ENCODE data around the gene OAT.
A peak's percentile ranks its signal among the peaks of the same experiment; 100 is the strongest.

OAT gene

DNA sequence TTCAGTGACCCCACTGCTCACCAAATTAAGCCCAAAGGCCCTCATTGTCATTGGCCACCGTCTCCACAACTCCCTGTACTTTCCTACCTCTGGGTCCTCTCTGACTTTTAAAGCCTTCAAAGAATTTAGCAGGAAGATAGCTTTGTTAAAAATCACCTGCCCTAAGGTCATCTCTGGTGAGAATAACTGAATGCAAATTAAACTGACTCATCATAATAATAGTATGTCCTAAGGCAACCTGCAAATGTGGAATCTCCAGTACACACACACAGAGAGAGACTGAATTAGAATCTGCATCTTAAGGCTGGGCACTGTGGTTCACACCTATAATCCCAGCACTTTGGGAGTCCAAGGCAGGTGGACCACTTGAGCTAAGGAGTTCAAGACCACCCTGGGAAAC is 24.1 kb downstream of the OAT start:
- no peak for DNase-seq

DNA sequence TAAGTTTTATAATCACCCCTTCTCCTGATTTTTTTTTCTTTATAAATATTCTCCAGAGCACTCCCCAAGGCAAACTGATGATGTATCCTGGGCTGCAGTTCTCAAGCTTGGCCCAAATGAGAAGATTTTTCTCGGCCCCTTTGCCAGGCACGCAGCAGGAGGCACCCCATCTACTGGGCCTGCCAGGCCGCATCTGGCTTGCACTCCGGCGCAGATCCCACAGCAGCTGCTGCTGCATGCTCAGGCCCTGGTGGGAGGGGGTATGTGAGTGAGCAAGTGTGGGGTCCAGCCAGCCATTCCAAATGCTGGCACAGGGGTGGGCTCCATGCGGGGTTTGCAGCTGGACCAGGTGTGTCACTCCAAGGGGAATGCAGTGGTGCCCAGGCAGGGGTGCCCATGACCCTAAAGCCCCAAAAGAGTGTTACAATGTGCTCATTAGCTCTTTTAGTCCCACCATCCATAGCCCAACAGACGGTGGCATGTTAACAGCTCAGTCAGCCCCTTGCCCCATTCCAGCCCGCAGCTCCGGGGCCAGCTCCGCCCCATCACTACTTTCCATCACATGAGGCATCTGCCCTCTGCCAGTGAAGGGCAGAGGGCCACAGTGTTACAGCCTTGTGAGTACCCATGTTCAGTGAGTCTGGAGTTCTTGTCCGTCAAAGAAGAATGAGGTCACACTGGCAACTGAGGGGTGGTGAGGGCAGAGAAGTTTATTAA is 25.9 kb downstream of the OAT start:
- no peak for DNase-seq

DNA sequence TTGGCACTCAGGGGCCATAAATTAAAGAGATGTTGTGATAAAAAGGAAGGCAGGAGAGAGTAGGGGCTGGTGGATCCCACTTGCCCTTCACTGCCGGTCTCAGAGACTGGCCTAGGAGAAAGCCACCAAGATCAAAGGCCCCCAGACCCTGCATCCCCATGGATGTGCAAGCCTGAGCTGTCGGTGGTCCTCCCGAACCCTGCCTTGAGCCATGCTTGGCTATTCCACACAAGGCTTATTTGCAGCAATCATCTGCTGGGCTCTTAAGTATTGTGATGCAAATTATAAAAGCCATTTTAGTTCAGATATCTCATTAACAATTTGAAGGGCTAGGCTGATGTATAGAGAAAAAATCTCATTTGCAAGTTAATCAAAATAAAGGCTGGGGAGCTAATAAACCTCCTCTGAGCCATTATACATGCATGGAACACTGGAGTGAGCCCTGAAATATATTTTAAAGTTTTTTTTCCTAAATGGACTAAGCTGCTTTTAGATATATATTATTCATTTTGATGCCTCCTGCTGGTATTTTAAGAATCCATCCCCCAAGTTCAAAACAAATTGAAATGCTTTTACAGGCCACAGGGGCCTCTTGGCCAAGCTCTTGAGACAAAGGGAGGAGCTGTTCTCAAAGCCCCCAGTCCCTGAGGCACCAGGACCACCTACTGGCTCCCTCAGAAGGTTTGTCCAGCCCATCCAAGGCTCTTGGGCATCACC is 28.1 kb downstream of the OAT start:
- no peak for DNase-seq

GRCh38 chr10:124389613-124390361 is 28.9 kb downstream of the OAT start:
- no peak for DNase-seq

GRCh38 chr10:124388823-124389612 is 29.7 kb downstream of the OAT start:
- DNase-seq: peak; percentile 89

GRCh38 chr10:124388476-124388822 is 30.3 kb downstream of the OAT start:
- DNase-seq: no peak

- DNase-seq: no peak
Measured at GRCh38 chr10:124387078-124387874, 31.4 kb downstream of the OAT start.

DNA sequence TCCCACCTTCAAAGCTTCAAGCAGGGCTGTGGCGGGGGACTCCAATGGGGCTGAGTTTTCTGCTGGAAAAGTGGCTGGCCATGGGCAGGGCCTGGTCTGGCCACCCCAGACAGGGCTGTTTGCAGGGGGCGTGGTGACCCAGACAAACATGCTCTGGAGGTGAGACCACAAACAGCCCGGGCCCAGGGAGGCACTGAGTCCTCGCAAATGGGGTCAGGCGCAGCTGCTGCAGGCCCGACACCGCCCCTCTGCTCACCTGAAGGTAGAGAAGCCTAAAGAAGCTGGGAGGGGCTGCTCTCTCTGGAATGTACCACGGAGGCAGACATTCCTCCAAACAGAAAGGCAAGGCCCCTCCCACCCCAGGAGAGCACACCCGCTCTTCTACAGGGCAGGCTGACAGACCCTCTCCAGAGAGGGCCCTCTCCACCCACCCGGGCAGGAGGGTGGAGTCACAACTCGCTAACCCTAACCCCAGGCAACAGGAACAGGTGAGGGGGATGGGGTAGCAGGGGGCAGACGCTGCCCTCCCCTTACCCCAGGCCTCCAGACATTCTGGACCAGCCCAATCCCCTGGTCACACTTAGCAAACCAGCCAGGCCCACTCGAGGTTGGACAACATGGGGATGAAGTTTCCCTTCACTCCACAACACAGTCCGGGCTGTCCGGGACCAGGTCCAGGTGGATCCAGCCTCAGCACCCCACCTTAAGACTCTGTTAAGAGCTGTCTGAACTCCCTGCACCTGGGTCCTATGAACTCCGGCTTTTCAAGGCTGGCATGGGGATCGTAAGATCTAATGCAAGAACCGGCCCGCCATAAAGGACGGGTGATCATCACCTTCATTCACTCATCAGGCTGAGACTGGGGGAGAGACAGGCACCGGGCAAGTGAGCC is 32.3 kb downstream of the OAT start:
- no peak for DNase-seq

- no peak for DNase-seq
Measured at GRCh38 chr10:124385627-124386185, 33.0 kb downstream of the OAT start.

DNA sequence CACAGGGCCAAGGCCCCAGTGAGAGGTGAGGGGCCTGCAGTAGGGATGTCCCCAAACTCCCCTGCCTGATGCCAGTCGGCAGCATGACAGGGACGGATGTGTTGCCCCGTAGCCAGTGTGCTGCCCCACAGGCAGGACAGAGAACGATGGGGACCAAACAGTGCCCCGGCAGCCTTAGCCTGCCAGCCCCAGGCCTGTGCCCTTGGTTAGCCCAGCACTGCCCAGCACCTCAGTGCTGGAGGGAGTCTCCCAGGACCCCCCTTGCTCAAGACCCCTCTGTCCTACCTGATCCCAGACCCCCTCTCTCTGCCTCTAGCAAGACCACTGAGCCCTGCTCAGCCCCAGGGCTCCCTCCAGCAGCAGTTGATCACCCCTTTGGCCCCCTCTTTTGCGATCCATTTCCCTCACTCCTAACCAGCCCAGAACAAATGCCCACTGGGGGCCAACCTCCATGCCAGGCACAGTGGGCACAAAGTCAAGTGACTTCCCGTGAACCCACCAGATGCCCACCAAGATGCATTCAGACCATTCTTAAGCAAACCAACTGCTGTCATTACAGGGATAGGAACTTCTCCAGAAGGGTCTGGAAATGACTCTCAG is 34.0 kb downstream of the OAT start:
- DNase-seq: no peak

- no peak for DNase-seq
Measured at GRCh38 chr10:124384172-124384571, 34.6 kb downstream of the OAT start.

DNA sequence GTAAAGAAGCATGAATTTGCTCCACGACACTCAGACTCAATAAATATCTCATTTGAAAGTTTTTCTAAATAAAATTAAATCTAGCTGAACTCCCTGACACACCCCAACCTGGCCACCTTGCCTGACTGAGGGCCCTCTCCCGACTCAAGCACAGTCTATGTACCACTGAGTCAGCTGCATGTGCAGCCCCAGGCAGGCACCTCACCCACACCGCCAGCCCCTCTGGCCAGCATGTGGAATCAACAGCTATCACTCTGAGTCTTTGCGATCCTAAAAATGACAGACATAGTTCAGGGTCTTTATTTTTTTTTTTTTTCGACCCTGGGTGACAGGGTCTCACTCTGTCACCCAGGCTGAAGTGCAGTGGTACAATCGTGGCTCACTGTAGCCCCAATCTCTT is 35.2 kb downstream of the OAT start:
- DNase-seq: no peak

DNA sequence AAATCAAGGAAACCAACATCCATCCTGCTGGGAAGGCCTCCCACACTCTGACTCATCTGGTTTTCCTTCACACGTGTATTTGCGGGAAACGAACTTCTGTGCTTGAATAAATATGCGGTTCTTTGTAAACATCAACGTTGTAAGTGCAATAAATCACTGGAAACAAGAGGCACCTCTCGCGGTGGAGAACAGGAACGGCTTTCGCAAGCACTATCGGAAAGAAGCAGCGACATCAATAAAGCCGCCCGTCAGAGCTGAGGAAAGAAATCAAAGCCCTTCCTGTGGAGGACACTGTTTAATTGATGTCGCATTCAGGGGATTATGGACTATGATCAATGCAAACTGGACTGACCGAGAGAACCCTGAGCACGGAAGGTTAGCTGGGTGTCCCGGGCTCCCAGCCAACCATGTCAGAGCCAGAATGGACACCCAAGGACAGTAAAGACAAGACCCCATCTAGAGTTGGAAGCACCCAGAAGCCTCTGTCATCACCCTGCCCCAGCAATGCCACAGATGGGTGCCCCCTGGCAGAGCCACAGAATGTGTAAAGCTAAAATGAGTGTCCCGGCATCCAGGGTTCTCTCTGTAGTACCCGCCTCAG is 37.6 kb downstream of the OAT start:
- no peak for DNase-seq

- no peak for DNase-seq
Measured at GRCh38 chr10:124380256-124380995, 38.3 kb downstream of the OAT start.

GRCh38 chr10:124379609-124380193 is 39.0 kb downstream of the OAT start:
- peak; percentile 17 for DNase-seq

GRCh38 chr10:124378881-124379471 is 39.7 kb downstream of the OAT start:
- DNase-seq: no peak

DNA sequence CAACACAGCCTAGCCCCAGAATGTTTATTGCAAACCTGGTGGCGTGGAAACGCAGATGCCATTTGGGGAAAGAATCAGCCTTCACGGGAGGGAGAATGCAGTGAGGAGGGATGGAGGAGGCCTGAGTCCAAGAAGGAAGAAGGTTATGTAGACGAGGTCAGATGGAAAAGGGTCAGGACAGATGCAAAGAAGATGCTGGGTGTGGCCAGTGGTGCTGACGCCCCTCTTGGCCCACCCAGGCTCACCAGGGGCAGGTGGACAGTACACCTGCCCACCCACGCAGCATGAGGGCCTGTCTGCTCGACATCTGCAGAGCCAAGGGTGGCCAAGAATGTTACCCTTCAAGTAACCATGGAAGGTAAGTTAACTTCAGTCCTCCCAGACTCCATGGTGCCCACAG is 40.5 kb downstream of the OAT start:
- no peak for DNase-seq

- DNase-seq: no peak
Measured at GRCh38 chr10:124377101-124377500, 41.6 kb downstream of the OAT start.

GRCh38 chr10:124376411-124376810 is 42.3 kb downstream of the OAT start:
- DNase-seq: no peak
